ENCODE measurements around the gene RNF175. TPM values are rescaled to one million over a fixed set of nuclear protein-coding genes. Genes with fewer than 3 reads are reported as not detected.

RNF175 gene
- 1 to 10 TPM; 4.1 to 5.7 (median 5.6) TPM for polyA plus RNA-seq (ENCODE audit: insufficient read length in 3 of 3)

DNA sequence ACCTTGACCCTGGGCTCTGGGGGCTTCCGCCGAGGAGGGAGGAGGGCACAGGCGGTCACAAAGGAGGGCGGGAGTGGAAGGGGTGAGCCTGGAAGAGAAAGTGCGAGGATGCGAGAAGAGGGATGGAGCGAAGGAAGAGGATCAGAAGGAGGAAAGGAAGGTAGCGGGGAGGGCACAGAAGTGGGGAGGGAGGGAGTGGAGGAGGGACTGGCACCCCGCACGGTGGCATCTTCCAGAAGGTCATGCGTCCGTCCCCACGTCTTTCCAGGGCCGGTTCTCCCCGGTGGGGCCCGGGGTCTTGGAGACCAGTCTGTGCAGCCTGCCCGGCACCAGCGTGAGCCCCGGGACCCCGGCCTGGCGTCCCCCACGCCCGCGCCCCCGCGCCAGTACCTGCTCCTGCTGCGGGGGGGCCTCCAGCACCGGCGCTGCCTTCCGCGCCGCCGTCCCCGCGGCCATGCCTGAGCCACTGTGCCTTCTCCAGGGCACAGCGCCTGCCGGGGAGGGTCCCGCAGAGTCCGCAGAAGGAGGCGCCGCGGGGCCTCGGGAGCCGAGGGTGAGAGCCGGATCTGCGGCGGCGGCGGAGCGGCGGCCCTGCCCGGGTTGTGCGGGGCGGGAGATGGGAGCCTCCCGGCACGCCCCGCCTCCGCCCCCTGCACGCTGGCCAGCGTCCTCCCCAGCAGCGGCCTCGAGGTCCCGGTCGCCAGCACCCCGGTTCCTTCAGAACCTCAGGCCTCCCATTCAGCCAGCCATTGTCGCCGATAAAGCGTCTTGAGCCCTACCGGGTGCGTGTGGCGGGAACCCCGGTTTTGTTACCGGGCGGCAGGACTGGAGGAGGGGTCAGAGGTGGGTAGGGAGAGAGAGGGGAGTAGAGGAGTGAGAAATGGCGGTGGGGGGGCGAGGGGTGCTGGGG lies at the start of gene RNF175:
RNF175 (minus strand) TSS at position 618 of the 910 bp plus-strand sequence; CDS start at position 456, 162 bp downstream.
- DNase-seq (ENCODE audit: low read depth in 3 of 3, low spot score in 2 of 3), result no peak

DNA sequence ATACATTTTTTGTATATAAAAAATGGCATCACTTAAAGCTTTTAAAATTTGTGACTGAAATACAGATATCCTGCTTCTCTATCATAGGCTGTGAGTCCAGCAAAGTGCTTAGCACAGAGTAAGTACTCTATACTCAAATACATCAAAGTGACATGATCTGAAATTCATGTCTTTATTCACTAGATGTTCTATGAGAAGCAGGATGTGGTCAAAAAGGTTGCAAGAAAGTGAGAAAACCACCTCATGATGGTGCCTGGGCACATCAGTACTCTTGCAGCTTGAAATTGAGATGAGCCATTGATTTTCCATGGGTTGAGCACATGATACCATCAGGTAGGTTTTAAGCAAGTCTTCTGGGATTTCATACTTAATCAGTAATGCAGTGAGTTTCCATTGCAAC lies 49.5 kb upstream of the RNF175 start:
- no peak for DNase-seq (ENCODE audit: low read depth in 3 of 3, low spot score in 2 of 3)

DNA sequence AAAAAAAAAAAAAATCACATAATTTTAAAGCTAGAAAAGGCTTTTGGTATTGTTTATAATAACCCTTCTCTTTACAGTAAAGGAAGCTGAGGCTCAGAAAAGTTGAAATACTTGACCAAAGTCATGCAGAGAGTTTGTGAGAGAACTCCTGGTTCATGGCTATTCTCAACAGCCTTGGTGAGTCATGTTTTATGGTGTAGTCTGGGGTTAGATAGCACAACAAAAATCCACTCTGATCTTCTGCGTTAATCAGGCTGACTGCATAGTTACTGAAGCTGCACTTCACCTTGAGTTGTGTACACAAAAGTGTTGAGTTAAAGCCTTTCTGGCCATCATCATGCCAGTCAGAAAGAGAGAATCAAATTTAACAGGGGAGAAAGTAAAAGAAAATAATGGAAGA lies 48.4 kb upstream of the RNF175 start:
- DNase-seq (ENCODE audit: low read depth in 3 of 3, low spot score in 2 of 3), result no peak

DNA sequence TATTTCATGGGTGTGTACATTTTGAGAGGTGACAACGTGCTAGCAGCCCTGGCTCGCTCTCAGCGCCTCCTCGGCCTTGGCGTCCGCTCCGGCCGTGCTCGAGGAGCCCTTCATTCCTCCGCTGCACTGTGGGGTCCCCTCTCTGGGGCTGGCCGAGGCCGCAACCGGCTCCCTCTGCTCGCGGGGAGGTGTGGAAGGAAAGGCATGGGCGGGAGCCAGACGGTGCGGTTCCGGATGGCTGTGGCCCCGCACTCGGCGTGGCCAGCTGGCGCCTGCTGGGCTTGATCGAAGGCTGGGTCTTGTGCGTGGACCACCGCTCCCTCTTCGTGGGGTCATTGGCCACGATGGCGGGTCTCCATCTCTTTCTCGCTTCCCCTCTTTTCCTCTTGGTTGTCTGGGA lies 46.2 kb upstream of the RNF175 start:
- DNase-seq (ENCODE audit: low read depth in 3 of 3, low spot score in 2 of 3), result no peak

DNA sequence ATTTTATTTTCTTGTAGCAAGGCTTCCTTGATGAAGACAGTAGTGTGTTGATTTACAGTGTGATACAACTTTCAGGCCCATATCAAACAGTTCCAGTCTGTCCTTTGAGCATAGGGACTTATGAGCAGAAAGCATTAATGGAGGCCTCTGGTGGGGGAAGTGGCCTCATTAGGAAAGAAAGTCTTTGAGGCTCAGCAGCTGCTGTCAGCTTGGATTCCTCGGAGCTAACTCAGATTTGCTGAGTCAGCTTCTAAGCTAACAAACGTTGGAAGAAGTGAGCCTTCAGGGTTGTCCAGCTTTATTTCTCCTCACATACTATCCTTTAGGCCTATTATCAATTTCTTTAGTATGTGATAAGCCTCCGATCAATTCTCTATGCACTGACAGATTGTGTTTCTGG lies 44.9 kb upstream of the RNF175 start:
- no peak for DNase-seq (ENCODE audit: low read depth in 3 of 3, low spot score in 2 of 3)

DNA sequence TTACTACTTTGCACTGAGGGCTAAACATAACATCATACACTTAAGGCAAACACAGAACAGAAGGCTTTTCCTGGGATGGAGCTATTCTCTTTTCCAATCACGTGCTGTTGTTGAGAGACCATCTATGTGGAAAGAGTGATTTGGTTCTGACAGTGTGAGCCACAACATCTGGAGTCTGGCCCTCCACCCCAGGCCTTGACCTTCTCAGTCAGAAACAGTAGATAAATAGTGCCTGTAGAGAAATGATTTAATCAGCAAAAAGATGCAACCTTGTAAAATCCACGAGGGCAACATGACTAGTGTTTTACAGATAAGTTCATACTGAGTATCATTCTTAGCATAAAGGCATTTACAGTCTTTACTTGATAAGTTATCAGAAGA lies 39.9 kb upstream of the RNF175 start:
- no peak for DNase-seq (ENCODE audit: low read depth in 3 of 3, low spot score in 2 of 3)

DNA sequence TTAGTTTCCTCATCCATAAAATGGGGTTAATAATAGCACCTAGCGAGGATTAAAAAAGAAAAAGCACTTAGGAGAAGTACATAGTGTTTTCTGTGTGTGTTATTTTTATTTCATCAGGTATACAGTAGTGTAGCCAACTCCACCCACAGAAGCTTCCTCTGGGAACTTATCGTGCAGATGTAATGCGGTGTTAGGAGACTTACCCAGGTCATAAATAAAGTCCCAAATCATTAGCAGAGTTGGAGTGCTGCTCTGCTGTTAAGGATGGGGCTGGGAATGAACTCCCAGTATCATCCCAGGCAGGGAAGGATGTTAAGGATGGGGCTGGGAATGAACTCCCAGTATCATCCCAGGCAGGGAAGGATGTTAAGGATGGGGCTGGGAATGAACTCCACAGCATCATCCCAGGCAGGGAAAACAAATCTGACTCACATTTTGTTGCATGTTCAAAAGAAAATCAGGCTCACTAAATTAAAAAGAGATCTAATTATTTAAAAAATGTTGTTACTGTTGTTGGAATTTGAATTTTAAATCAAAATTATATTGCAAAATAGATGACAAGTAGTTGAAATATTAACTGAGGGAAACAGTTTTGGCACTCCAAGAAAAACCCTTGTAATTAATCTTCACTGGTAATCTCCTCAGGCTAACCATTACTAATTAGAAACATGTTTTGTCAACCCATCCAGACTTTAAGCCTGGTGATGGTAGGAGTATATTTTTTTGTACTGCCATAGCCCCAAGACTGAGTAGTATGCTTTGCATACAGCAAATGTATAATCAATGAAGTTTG lies 39.3 kb upstream of the RNF175 start:
- no peak for DNase-seq (ENCODE audit: low read depth in 3 of 3, low spot score in 2 of 3)

DNA sequence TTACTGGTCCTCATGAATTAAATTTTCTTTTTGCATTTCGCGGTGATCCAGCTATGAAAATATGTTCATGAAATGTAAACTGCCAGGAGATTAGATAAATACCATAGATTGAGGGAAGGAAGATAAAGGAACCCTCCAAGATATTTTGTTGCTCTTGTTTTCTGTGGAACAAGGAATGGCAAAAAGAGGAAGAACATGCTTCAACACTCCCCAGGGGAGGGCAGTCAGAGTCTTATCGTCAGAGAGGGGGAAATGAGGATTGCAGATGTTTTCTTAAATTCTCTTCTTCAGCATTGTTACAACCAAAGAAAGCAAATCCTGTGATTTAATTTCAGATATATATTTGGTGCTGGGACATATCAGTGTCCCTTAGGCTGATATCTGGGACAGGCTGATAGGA lies 38.6 kb upstream of the RNF175 start:
- DNase-seq (ENCODE audit: low read depth in 3 of 3, low spot score in 2 of 3), result no peak

DNA sequence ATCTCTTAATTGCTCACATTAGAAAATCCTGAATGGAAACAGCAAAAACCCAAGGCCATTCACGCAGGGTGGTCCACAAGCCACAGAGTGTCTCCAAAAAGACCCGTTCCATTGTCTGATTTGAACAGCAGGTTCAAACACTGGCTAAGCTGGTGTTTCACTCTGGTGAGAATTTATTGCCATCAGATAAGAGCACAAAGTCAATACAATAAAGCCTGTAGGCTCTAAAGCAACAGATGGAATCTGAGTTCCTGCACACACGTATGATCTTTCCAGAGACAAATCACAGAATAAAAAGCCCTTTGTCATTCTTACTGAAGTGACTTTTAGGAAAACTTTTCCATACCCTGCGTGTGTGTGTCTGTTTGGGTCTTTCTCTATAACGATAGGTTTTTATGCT lies 34.2 kb upstream of the RNF175 start:
- DNase-seq (ENCODE audit: low read depth in 3 of 3, low spot score in 2 of 3), result no peak

DNA sequence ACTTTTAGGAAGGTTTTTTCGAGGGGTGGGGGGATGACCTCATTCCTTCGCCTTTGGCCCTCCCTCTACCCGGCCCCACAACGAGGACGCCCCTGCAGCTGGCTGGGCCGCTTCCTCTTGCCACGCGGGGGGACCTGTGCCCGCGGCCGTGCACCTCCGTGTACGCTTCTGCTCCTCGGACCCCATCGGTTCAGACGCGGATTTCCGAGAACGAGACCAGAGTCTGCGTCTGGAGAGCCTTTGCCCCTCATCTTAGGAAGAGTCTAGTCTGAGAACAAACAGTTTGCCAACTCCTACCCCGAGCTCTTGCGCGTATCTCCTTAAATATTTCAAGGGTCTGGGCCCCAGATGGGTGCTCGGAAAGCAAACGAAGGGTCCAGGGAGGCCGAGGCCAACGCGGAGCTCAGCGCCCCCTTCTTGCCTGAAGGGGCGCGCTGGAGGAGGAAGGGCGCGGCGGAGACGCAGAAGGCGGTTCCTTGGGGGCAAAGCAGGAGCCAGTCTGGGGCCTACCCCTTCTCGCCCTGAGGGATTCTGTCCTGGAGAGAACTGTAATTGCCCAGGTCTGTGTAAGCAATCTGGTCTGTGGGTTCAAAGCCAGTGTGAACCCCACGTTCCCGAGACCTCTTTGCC lies 32.9 kb upstream of the RNF175 start:
- DNase-seq (ENCODE audit: low read depth in 3 of 3, low spot score in 2 of 3), result no peak

DNA sequence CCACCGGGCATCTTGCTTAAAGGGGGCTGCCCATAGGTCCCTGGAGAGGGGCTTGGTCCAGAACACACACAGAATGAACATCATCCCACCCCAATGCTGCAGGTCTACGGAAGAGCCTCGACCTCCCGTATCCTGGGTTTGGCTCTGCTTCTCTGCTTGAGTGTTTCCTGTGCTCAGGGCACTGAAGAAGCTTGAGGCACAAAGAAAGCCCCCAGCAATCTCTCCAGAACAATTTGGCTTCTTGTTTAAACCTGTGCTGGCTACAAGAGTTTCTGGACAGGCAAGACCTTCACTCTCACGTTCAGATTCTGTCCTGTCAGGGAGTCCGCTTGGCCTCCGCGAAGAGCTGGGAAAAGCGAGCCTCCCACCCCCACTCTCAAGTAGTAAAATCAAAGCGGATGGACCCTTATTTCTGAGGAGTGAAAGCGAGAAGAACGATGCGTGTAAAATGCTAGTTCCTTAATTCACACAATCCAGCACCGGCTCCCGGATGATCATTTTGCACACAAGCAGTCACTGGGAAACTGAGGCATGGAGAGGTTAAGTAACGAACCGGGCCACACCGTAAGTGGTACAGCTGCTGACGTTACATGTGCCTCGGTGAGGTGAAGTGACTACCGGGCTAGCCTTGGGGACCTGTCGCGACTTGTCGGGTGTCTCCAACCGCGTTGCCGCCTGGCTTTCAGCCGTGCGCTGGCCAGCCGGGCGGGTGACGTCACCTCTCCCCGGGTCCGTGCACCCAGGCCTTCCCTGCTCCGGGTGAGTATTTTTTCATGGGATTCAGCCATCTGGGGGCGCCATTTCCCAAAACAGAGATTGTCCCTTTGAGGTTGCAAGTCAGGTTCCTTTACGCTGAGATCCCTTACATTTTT lies 32.2 kb upstream of the RNF175 start:
- peak in 2 of 3 donors; percentile 79 to 83 for DNase-seq (ENCODE audit: low read depth in 3 of 3, low spot score in 2 of 3)

DNA sequence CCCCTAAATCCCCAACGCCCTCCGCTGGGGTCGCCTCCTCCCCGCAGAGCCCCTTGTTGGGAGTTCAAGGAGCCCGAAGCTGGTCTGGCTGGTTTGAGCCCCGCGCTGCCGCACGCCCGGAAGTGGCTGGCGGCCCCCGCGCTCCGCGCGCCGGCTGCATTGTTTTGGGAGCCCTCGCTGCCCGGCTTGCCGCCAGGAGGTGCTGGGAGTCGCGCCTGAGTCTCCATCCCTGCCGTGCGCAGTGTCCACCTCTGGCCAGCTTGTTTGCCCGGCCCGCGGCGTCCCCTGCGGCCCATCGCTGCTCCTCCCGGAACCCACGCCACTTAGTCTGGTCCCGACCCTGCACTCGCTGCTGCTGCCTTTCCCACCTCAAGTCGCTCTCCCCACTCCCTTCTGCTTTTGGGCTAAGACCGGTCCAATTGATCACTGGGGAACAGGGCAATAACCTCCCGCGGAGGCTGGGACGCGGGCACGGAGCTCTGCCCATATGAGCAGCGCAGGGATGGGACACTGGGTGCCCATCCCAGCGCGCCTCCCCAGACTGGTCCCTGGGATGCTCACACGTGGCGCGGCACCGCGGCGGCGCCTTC lies 31.2 kb upstream of the RNF175 start:
- DNase-seq (ENCODE audit: low read depth in 3 of 3, low spot score in 2 of 3), result no peak

DNA sequence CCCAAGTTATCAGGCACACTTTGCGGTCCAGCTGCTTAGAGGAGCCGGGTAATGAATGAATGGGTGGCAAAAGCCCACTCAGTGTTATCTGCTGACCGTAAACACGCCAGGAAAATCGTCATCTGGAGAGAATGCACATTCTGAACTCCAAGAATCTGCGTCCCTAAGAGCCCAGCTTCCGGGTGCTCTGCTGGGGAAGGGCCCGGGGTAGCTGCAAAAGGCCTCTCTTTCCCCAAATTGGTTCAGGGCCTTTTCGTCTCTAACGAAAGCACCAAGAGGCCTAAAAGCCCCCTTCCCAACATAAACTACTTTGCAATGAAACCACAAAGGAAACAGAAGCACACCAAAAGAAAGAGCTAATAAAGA lies 30.7 kb upstream of the RNF175 start:
- DNase-seq (ENCODE audit: low read depth in 3 of 3, low spot score in 2 of 3), result no peak

DNA sequence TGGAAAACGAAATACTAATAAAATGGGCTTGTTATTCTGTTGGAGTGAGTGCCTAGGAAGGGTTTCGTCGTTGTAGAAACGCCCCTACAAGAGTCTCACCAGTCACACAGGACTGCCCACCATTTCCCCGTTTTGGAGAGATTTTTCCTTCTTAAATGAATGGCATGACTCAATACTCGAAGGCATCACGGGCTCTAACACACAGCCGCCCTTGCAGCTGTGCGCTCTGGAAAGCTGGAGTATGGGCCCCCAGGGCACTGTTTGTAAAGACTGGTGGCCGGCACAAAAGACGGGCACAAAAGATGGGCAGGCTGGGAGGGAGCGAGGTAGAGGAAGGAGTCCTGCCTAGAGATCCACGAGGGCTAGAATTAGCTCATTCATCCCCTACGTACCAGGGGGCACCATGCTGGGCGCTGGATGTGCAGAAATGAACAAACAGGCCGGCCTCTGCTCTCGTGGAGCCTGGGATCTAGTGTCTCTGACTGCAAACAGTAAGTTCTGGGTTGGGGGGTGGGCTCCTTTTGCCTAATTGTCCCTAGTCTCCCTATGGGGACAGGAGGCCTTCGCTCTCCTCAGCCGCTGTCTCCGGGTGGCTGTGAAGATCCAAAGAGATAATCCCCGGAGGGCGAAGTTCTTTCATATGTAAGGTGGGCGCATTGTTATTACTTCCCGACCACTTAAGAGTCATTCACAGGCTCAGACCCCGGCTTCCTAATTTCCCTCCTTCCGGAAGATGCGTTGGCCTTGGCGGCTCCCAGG lies 30.1 kb upstream of the RNF175 start:
- DNase-seq (ENCODE audit: low read depth in 3 of 3, low spot score in 2 of 3), result no peak

DNA sequence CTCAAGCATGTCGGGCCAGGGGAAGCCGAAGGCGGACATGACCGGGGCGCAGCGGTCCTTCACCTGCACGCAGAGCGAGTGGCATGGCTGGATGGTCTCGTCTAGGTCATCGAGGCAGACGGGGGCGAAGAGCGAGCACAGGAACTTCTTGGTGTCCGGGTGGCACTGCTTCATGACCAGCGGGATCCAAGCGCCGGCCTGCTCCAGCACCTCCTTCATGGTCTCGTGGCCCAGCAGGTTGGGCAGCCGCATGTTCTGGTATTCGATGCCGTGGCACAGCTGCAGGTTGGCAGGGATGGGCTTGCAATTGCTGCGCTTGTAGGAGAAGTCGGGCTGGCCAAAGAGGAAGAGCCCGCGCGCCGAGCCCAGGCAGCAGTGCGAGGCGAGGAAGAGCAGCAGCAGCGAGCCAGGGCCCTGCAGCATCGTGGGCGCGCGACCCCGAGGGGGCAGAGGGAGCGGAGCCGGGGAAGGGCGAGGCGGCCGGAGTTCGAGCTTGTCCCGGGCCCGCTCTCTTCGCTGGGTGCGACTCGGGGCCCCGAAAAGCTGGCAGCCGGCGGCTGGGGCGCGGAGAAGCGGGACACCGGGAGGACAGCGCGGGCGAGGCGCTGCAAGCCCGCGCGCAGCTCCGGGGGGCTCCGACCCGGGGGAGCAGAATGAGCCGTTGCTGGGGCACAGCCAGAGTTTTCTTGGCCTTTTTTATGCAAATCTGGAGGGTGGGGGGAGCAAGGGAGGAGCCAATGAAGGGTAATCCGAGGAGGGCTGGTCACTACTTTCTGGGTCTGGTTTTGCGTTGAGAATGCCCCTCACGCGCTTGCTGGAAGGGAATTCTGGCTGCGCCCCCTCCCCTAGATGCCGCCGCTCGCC lies 28.8 kb upstream of the RNF175 start, which contains the start of gene SFRP2:
SFRP2 (minus strand) TSS at position 671 of the 864 bp plus-strand sequence; CDS start at position 423, 248 bp downstream.
- DNase-seq (ENCODE audit: low read depth in 3 of 3, low spot score in 2 of 3), result no peak

DNA sequence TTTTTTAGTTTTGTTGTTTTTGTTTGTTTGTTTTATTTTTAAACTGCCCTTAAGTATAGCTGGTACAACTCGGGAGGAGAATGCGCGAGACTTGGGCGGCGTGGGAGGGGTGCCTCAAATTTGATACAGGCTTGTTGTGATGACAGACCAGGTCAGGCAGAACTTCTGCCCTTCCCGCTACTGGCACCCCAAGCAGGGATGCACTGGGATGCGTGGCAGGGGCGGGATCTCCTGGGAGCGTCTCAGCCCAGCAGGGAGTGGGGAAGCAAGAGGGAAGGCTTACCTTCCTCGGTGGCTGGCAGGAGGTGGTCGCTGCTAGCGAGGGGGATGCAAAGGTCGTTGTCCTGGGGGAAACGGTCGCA lies 28.2 kb upstream of the RNF175 start:
- no peak for DNase-seq (ENCODE audit: low read depth in 3 of 3, low spot score in 2 of 3)

DNA sequence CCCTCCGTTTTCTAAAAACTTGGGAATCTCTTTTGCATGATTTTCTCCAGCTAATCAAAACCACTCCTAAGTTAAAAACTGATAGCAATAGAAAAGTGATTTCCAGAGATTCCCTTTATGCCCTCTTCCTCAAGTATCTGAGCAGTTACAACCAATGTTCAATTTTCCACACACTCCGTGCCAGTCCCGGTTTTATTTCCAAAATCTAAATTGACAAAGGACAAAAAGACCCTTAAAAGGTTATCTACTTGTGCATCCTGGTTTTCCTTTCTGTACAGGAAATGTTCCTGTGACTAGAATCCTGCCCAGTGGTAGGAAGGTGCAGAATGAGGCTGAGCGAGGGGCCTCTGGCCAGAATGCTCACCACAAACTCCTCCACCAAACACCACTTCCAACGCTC lies 27.8 kb upstream of the RNF175 start:
- DNase-seq (ENCODE audit: low read depth in 3 of 3, low spot score in 2 of 3), result no peak

DNA sequence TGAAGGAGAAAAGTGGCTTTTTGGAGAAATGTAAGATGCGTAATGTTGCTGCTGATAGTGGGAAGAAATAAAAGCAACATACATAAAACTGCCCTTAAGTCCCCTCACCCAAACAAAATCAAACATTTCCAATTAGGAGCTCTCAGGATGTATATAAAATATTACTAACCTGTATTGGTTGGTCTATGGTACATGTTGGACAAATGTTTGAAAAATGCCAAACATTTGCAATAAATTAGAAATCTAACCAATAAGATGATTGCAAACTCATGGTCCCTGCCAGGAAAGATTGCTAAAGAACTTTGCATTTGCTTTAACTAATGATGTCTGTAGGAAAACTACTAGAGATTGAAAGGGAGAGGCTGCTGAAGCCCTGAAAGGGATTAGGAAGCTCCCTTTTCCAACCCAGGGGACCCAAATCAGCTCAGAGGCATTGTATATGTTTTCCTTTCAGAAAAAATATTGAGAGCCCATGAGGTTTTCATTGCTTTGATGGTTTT lies 27.3 kb upstream of the RNF175 start:
- DNase-seq (ENCODE audit: low read depth in 3 of 3, low spot score in 2 of 3), result no peak

Measured in right renal cortex interstitium (tissue), 3 donors.